ENCODE measurements around the gene ZNF526.

Gene ZNF526

GRCh38 chr19:42254089-42254849 is 34.2 kb downstream of the ZNF526 start (continued):
- TF ChIP-seq ZNF596 (tag by site-specific recombination; IDR thresholded peaks at IDR 0.05): no peak; the same call in 1 of the 2 replicates
- TF ChIP-seq ZNF423 (tag by site-specific recombination; IDR thresholded peaks at IDR 0.05): peak; percentile 26
- TF ChIP-seq, protein P1, sequence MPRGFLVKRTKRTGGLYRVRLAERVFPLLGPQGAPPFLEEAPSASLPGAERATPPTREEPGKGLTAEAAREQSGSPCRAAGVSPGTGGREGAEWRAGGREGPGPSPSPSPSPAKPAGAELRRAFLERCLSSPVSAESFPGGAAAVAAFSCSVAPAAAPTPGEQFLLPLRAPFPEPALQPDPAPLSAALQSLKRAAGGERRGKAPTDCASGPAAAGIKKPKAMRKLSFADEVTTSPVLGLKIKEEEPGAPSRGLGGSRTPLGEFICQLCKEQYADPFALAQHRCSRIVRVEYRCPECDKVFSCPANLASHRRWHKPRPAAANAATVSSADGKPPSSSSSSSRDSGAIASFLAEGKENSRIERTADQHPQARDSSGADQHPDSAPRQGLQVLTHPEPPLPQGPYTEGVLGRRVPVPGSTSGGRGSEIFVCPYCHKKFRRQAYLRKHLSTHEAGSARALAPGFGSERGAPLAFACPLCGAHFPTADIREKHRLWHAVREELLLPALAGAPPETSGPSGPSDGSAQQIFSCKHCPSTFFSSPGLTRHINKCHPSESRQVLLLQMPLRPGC (tag by site-specific recombination; IDR thresholded peaks at IDR 0.05): no peak
- TF ChIP-seq, protein P2, sequence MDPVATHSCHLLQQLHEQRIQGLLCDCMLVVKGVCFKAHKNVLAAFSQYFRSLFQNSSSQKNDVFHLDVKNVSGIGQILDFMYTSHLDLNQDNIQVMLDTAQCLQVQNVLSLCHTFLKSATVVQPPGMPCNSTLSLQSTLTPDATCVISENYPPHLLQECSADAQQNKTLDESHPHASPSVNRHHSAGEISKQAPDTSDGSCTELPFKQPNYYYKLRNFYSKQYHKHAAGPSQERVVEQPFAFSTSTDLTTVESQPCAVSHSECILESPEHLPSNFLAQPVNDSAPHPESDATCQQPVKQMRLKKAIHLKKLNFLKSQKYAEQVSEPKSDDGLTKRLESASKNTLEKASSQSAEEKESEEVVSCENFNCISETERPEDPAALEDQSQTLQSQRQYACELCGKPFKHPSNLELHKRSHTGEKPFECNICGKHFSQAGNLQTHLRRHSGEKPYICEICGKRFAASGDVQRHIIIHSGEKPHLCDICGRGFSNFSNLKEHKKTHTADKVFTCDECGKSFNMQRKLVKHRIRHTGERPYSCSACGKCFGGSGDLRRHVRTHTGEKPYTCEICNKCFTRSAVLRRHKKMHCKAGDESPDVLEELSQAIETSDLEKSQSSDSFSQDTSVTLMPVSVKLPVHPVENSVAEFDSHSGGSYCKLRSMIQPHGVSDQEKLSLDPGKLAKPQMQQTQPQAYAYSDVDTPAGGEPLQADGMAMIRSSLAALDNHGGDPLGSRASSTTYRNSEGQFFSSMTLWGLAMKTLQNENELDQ (tag by site-specific recombination; IDR thresholded peaks at IDR 0.05; ENCODE audit: low read depth): no peak
- TF ChIP-seq, protein P3, sequence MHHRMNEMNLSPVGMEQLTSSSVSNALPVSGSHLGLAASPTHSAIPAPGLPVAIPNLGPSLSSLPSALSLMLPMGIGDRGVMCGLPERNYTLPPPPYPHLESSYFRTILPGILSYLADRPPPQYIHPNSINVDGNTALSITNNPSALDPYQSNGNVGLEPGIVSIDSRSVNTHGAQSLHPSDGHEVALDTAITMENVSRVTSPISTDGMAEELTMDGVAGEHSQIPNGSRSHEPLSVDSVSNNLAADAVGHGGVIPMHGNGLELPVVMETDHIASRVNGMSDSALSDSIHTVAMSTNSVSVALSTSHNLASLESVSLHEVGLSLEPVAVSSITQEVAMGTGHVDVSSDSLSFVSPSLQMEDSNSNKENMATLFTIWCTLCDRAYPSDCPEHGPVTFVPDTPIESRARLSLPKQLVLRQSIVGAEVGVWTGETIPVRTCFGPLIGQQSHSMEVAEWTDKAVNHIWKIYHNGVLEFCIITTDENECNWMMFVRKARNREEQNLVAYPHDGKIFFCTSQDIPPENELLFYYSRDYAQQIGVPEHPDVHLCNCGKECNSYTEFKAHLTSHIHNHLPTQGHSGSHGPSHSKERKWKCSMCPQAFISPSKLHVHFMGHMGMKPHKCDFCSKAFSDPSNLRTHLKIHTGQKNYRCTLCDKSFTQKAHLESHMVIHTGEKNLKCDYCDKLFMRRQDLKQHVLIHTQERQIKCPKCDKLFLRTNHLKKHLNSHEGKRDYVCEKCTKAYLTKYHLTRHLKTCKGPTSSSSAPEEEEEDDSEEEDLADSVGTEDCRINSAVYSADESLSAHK (tag by site-specific recombination; IDR thresholded peaks at IDR 0.05): 0 out of 2 replicates have a peak, but pooled peaks have one; percentile 44
- peak; percentile 95 for TF ChIP-seq KLF8 (tag by site-specific recombination; IDR thresholded peaks at IDR 0.05)
- TF ChIP-seq ZNF19 (tag by site-specific recombination; IDR thresholded peaks at IDR 0.05; ENCODE audit: low read depth): no peak
- no peak for TF ChIP-seq ZNF266 (tag by site-specific recombination; IDR thresholded peaks at IDR 0.05; ENCODE audit: low read depth)
- TF ChIP-seq, protein P4, sequence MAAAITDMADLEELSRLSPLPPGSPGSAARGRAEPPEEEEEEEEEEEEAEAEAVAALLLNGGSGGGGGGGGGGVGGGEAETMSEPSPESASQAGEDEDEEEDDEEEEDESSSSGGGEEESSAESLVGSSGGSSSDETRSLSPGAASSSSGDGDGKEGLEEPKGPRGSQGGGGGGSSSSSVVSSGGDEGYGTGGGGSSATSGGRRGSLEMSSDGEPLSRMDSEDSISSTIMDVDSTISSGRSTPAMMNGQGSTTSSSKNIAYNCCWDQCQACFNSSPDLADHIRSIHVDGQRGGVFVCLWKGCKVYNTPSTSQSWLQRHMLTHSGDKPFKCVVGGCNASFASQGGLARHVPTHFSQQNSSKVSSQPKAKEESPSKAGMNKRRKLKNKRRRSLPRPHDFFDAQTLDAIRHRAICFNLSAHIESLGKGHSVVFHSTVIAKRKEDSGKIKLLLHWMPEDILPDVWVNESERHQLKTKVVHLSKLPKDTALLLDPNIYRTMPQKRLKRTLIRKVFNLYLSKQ (tag by site-specific recombination; IDR thresholded peaks at IDR 0.05; ENCODE audit: borderline replicate concordance): no peak
- TF ChIP-seq YY2 (tag by site-specific recombination; IDR thresholded peaks at IDR 0.05): 0 out of 2 replicates have a peak, but pooled peaks have one; percentile 9
- 0 out of 2 replicates have a peak, but pooled peaks have one; percentile 13 for TF ChIP-seq ZSCAN23 (tag by site-specific recombination; IDR thresholded peaks at IDR 0.05)
- TF ChIP-seq, protein P5, sequence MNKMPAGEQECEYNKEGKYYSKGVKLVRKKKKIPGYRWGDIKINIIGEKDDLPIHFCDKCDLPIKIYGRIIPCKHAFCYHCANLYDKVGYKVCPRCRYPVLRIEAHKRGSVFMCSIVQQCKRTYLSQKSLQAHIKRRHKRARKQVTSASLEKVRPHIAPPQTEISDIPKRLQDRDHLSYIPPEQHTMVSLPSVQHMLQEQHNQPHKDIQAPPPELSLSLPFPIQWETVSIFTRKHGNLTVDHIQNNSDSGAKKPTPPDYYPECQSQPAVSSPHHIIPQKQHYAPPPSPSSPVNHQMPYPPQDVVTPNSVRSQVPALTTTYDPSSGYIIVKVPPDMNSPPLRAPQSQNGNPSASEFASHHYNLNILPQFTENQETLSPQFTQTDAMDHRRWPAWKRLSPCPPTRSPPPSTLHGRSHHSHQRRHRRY (tag by site-specific recombination; IDR thresholded peaks at IDR 0.05): no peak
- TF ChIP-seq REST (tag by site-specific recombination; IDR thresholded peaks at IDR 0.05): no peak
- peak; percentile 88 for TF ChIP-seq SP3 (tag by site-specific recombination; IDR thresholded peaks at IDR 0.05)
- TF ChIP-seq ZFP41 (tag by site-specific recombination; IDR thresholded peaks at IDR 0.05; ENCODE audit: borderline replicate concordance): no peak
- no peak; the same call in 1 of the 2 replicates for TF ChIP-seq ZNF777 (tag by site-specific recombination; IDR thresholded peaks at IDR 0.05; ENCODE audit: borderline replicate concordance)
- TF ChIP-seq ZNF133 (tag by site-specific recombination; IDR thresholded peaks at IDR 0.05): no peak
- TF ChIP-seq ZNF433 (tag by site-specific recombination; IDR thresholded peaks at IDR 0.05; ENCODE audit: low read depth): no peak
- peak; percentile 70 for TF ChIP-seq ZFHX2 (tag by site-specific recombination; conservative IDR thresholded peaks at IDR 0.05)
- no peak for TF ChIP-seq ZNF473 (tag by site-specific recombination; IDR thresholded peaks at IDR 0.05)
- no peak for TF ChIP-seq ZNF670 (tag by site-specific recombination; IDR thresholded peaks at IDR 0.05; ENCODE audit: low read depth)
- peak; percentile 76 for TF ChIP-seq KLF1 (tag by site-specific recombination; IDR thresholded peaks at IDR 0.05)
- TF ChIP-seq ZNF558 (tag by site-specific recombination; IDR thresholded peaks at IDR 0.05): no peak
- no peak for TF ChIP-seq PBX3 (CRISPR knock-in tag; IDR thresholded peaks at IDR 0.05)
- TF ChIP-seq ZNF155 (tag by site-specific recombination; IDR thresholded peaks at IDR 0.05): no peak

All from HEK293 (cell line).